Prostate gland (tissue), 2 donors: ENCODE data around the gene NAGPA.

Source experiments
- POLR2A ChIP-seq: fragments of 450-650 bp; IDR thresholded peaks from one replicate; pipeline ENCODE4 v1.6.1; 2016; ENCODE audit warnings: antibody characterized with exemption, mild to moderate bottlenecking
- POLR2AphosphoS5 ChIP-seq: sonication (generic); formaldehyde crosslinking; IDR thresholded peaks from one replicate; pipeline ENCODE4 v1.6.1; 2017; ENCODE audit warnings: antibody characterized with exemption
- TF ChIP-seq, protein P1 (sequence below), 4 experiments: fragments of 200-600 bp in 2 of 4; fragments of 450-650 bp in 2 of 4; sonication (generic) in 2 of 4; IDR thresholded peaks; 1 replicate in 3 of 4; 2 replicates in 1 of 4; pipeline ENCODE4 v1.5.1; 2016 to 2019; ENCODE audit warnings: antibody characterized with exemption in 4 of 4, mild to moderate bottlenecking in 2 of 4, moderate library complexity in 2 of 4

- TF ChIP-seq POLR2A (no peak), POLR2AphosphoS5 (no peak)
- TF ChIP-seq, protein P1, sequence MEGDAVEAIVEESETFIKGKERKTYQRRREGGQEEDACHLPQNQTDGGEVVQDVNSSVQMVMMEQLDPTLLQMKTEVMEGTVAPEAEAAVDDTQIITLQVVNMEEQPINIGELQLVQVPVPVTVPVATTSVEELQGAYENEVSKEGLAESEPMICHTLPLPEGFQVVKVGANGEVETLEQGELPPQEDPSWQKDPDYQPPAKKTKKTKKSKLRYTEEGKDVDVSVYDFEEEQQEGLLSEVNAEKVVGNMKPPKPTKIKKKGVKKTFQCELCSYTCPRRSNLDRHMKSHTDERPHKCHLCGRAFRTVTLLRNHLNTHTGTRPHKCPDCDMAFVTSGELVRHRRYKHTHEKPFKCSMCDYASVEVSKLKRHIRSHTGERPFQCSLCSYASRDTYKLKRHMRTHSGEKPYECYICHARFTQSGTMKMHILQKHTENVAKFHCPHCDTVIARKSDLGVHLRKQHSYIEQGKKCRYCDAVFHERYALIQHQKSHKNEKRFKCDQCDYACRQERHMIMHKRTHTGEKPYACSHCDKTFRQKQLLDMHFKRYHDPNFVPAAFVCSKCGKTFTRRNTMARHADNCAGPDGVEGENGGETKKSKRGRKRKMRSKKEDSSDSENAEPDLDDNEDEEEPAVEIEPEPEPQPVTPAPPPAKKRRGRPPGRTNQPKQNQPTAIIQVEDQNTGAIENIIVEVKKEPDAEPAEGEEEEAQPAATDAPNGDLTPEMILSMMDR (IDR thresholded peaks at IDR 0.05): no peak
These were observed 36.1 kb upstream of the NAGPA start for GRCh38 chr16:5069854-5070253.
